Measurements from ENCODE around the gene HPCAL1.

The HPCAL1 gene

GRCh38 chr2:10419553-10420257, 117.0 kb downstream of the HPCAL1 start:
- in situ Hi-C loops (cut with HindIII; ENCODE audit: low pct_unique_long_range_greater_than_20kb, low sequenced_read_pairs): no loop called here
- no peak for DNase-seq (ENCODE audit: low read depth in 1 of 2, low spot score in 1 of 2)
- TF ChIP-seq JUND (IDR thresholded peaks at IDR 0.05; ENCODE audit: low read depth): no peak

- in situ Hi-C loops (cut with HindIII; ENCODE audit: low pct_unique_long_range_greater_than_20kb, low sequenced_read_pairs): no loop called here
- no peak for DNase-seq (ENCODE audit: low read depth in 1 of 2, low spot score in 1 of 2)
- no peak for TF ChIP-seq JUND (IDR thresholded peaks at IDR 0.05; ENCODE audit: low read depth)
Measured at GRCh38 chr2:10422251-10422650, 119.5 kb downstream of the HPCAL1 start.

- TF ChIP-seq JUND (IDR thresholded peaks at IDR 0.05; ENCODE audit: low read depth): no peak
Measured at GRCh38 chr2:10422732-10423399, 120.2 kb downstream of the HPCAL1 start.

GRCh38 chr2:10423400-10423774, 120.7 kb downstream of the HPCAL1 start:
- TF ChIP-seq JUND (IDR thresholded peaks at IDR 0.05; ENCODE audit: low read depth): no peak
- no peak for DNase-seq (ENCODE audit: low read depth in 1 of 2, low spot score in 1 of 2)
- in situ Hi-C loops (cut with HindIII; ENCODE audit: low pct_unique_long_range_greater_than_20kb, low sequenced_read_pairs): no loop called here

More at GRCh38 chr2:10422732-10423399, 120.2 kb downstream of the HPCAL1 start:
- DNase-seq (ENCODE audit: low read depth in 1 of 2, low spot score in 1 of 2): no peak
- in situ Hi-C loops (cut with HindIII; ENCODE audit: low pct_unique_long_range_greater_than_20kb, low sequenced_read_pairs): no loop called here

GRCh38 chr2:10424051-10424450, 121.3 kb downstream of the HPCAL1 start:
- in situ Hi-C loops (cut with HindIII; ENCODE audit: low pct_unique_long_range_greater_than_20kb, low sequenced_read_pairs): no loop called here
- no peak for TF ChIP-seq JUND (IDR thresholded peaks at IDR 0.05; ENCODE audit: low read depth)
- no peak for DNase-seq (ENCODE audit: low read depth in 1 of 2, low spot score in 1 of 2)

GRCh38 chr2:10424916-10425505, 122.3 kb downstream of the HPCAL1 start:
- no peak for TF ChIP-seq JUND (IDR thresholded peaks at IDR 0.05; ENCODE audit: low read depth)
- in situ Hi-C loops (cut with HindIII; ENCODE audit: low pct_unique_long_range_greater_than_20kb, low sequenced_read_pairs): no loop called here
- DNase-seq (ENCODE audit: low read depth in 1 of 2, low spot score in 1 of 2): no peak

- TF ChIP-seq JUND (IDR thresholded peaks at IDR 0.05; ENCODE audit: low read depth): no peak
- no peak for DNase-seq (ENCODE audit: low read depth in 1 of 2, low spot score in 1 of 2)
- in situ Hi-C loops (cut with HindIII; ENCODE audit: low pct_unique_long_range_greater_than_20kb, low sequenced_read_pairs): no loop called here
Measured at GRCh38 chr2:10425699-10426098, 123.0 kb downstream of the HPCAL1 start.

GRCh38 chr2:10426726-10427617, 124.3 kb downstream of the HPCAL1 start:
- no peak for TF ChIP-seq JUND (IDR thresholded peaks at IDR 0.05; ENCODE audit: low read depth)
- no peak for DNase-seq (ENCODE audit: low read depth in 1 of 2, low spot score in 1 of 2)
- in situ Hi-C loops (cut with HindIII; ENCODE audit: low pct_unique_long_range_greater_than_20kb, low sequenced_read_pairs): no loop called here

- TF ChIP-seq JUND (IDR thresholded peaks at IDR 0.05; ENCODE audit: low read depth): no peak
- in situ Hi-C loops (cut with HindIII; ENCODE audit: low pct_unique_long_range_greater_than_20kb, low sequenced_read_pairs): no loop called here
- no peak for DNase-seq (ENCODE audit: low read depth in 1 of 2, low spot score in 1 of 2)
Measured at GRCh38 chr2:10427618-10427949, 124.9 kb downstream of the HPCAL1 start.

GRCh38 chr2:10428355-10428754, 125.7 kb downstream of the HPCAL1 start:
- no peak for DNase-seq (ENCODE audit: low read depth in 1 of 2, low spot score in 1 of 2)
- in situ Hi-C loops (cut with HindIII; ENCODE audit: low pct_unique_long_range_greater_than_20kb, low sequenced_read_pairs): no loop called here
- TF ChIP-seq JUND (IDR thresholded peaks at IDR 0.05; ENCODE audit: low read depth): no peak

GRCh38 chr2:10428924-10429323, 126.2 kb downstream of the HPCAL1 start:
- TF ChIP-seq JUND (IDR thresholded peaks at IDR 0.05; ENCODE audit: low read depth): no peak
- in situ Hi-C loops (cut with HindIII; ENCODE audit: low pct_unique_long_range_greater_than_20kb, low sequenced_read_pairs): no loop called here

GRCh38 chr2:10430886-10431622, 128.3 kb downstream of the HPCAL1 start:
- in situ Hi-C loops (cut with HindIII; ENCODE audit: low pct_unique_long_range_greater_than_20kb, low sequenced_read_pairs): no loop called here
- no peak for TF ChIP-seq JUND (IDR thresholded peaks at IDR 0.05; ENCODE audit: low read depth)
- no peak for DNase-seq (ENCODE audit: low read depth in 1 of 2, low spot score in 1 of 2)

More at GRCh38 chr2:10428924-10429323, 126.2 kb downstream of the HPCAL1 start:
- no peak for DNase-seq (ENCODE audit: low read depth in 1 of 2, low spot score in 1 of 2)
